CD4-positive, alpha-beta T cell treated with Interleukin-17A for 4 hours (primary cell): ENCODE results near the gene ELMO2.

ENCODE experiments used
- DNase-seq: peaks from one replicate; pipeline ENCODE4 v3.0.0-alpha.2; 2020; ENCODE audit warnings: mixed read lengths

ELMO2 gene

GRCh38 chr20:46350986-46351267, 55.5 kb downstream of the ELMO2 start:
- DNase-seq = no peak

- DNase-seq = no peak
These were observed 56.0 kb downstream of the ELMO2 start for GRCh38 chr20:46350201-46350985.

- no peak for DNase-seq
These were observed 56.7 kb downstream of the ELMO2 start for GRCh38 chr20:46349742-46350056.

GRCh38 chr20:46349035-46349741, 57.2 kb downstream of the ELMO2 start:
- peak; percentile 65 for DNase-seq

GRCh38 chr20:46347841-46348803, 58.3 kb downstream of the ELMO2 start:
- DNase-seq = no peak

GRCh38 chr20:46346770-46347169, 59.6 kb downstream of the ELMO2 start:
- DNase-seq = no peak

GRCh38 chr20:46344488-46345162, 61.8 kb downstream of the ELMO2 start:
- DNase-seq = no peak

- no peak for DNase-seq
These were observed 62.4 kb downstream of the ELMO2 start for GRCh38 chr20:46343975-46344357.

- no peak for DNase-seq
These were observed 63.0 kb downstream of the ELMO2 start for GRCh38 chr20:46343348-46343974.

- DNase-seq = no peak
These were observed 63.7 kb downstream of the ELMO2 start for GRCh38 chr20:46342451-46343347.

GRCh38 chr20:46342010-46342378, 64.4 kb downstream of the ELMO2 start:
- no peak for DNase-seq

GRCh38 chr20:46341074-46342009, 65.1 kb downstream of the ELMO2 start:
- no peak for DNase-seq

- no peak for DNase-seq
These were observed 67.4 kb downstream of the ELMO2 start for GRCh38 chr20:46339037-46339436.

GRCh38 chr20:46336735-46337134, 69.7 kb downstream of the ELMO2 start:
- DNase-seq = no peak

GRCh38 chr20:46334303-46334904, 72.0 kb downstream of the ELMO2 start:
- DNase-seq = no peak

GRCh38 chr20:46333161-46333991, 73.0 kb downstream of the ELMO2 start:
- DNase-seq = no peak

GRCh38 chr20:46332373-46333160, 73.8 kb downstream of the ELMO2 start:
- no peak for DNase-seq
